Endodermal cell (in vitro differentiated cells): Measurements from ENCODE around the gene VENTX. TPM values are rescaled to one million over a fixed set of nuclear protein-coding genes. Genes with fewer than 3 reads are reported as not detected.

ENCODE experiments used
- DNase-seq: peaks from one replicate; pipeline ENCODE4 v3.0.0-alpha.2; 2017
- H3K27ac ChIP-seq: 2 replicates; pipeline ENCODE4 v1.5.1; 2013; ENCODE audit warnings: mild to moderate bottlenecking, low read depth, low read length, moderate library complexity
- H3K27me3 ChIP-seq: 2 replicates; pipeline ENCODE4 v1.6.1; 2013; ENCODE audit warnings: mild to moderate bottlenecking, low read length, moderate library complexity; ENCODE audit not compliant: insufficient read depth, control insufficient read depth, poor library complexity, severe bottlenecking
- H3K36me3 ChIP-seq: 2 replicates; pipeline ENCODE4 v1.7.0; 2013; ENCODE audit warnings: mild to moderate bottlenecking, low read length, moderate library complexity; ENCODE audit not compliant: control insufficient read depth, insufficient read depth
- H3K4me1 ChIP-seq: one replicate; pipeline ENCODE4 v1.7.0; 2013; ENCODE audit warnings: low read length; ENCODE audit not compliant: control insufficient read depth, insufficient read depth
- H3K4me3 ChIP-seq: 2 replicates; pipeline ENCODE4 v1.5.1; 2013; ENCODE audit warnings: mild to moderate bottlenecking, low read length, moderate library complexity
- H3K9ac ChIP-seq: 2 replicates; pipeline ENCODE4 v1.6.1; 2013; ENCODE audit warnings: mild to moderate bottlenecking, low read length, moderate library complexity; ENCODE audit not compliant: poor library complexity, severe bottlenecking; ENCODE audit errors: extremely low read depth
- H3K9me3 ChIP-seq: 2 replicates; pipeline ENCODE4 v1.6.1; 2013; ENCODE audit warnings: mild to moderate bottlenecking, low read length, moderate library complexity; ENCODE audit not compliant: control insufficient read depth
- H3K27ac Mint-ChIP-seq: 2 replicates; pipeline ENCODE4 v1.8.0; 2020; ENCODE audit warnings: mixed read lengths
- H3K27me3 Mint-ChIP-seq: 2 replicates; pipeline ENCODE4 v1.8.0; 2021; ENCODE audit warnings: mild to moderate bottlenecking, mixed read lengths; ENCODE audit not compliant: insufficient read depth
- H3K36me3 Mint-ChIP-seq: 2 replicates; pipeline ENCODE4 v1.8.0; 2020; ENCODE audit warnings: low read depth, mixed read lengths
- H3K4me1 Mint-ChIP-seq: 2 replicates; pipeline ENCODE4 v1.8.0; 2020; ENCODE audit warnings: mixed read lengths
- H3K4me3 Mint-ChIP-seq: 2 replicates; pipeline ENCODE4 v1.8.0; 2020; ENCODE audit warnings: mild to moderate bottlenecking, moderate library complexity, mixed read lengths
- H3K9me3 Mint-ChIP-seq: 2 replicates; pipeline ENCODE4 v1.8.0; 2020; ENCODE audit warnings: mild to moderate bottlenecking, mixed read lengths
- CTCF ChIP-seq: fragments of 200-600 bp; sonication (generic); conservative IDR thresholded peaks from 2 replicates; pipeline ENCODE4 v1.5.0; 2021; ENCODE audit warnings: antibody characterized with exemption, mild to moderate bottlenecking
- WGBS, 2 experiments: methylation state at CpG; one replicate each; pipeline versions ENCODE4 v1.1.5 to v1.1.7; 2013; ENCODE audit warnings: missing lambda C conversion rate in 2 of 2, mixed read lengths in 1 of 2; ENCODE audit not compliant: insufficient coverage in 1 of 2, insufficient read length in 1 of 2; 5-methylcytosine and 5-hydroxymethylcytosine counted together
- total RNA-seq, 2 donors: library from RNA; stranded (reverse); fragmentation: NEBNext Ultra II Directional in 1 of 2; extraction: Animal tissue kit (Norgen Biotek cat#: 25700) in 1 of 2; gene quantifications; 2 replicates in 1 of 2; 3 replicates in 1 of 2; pipeline ENCODE4 v1.2.1, GENCODE V29; 2021

The VENTX gene
- total RNA-seq, 2 donors from 2014 or later = 5.5 to 14.2 TPM

DNA sequence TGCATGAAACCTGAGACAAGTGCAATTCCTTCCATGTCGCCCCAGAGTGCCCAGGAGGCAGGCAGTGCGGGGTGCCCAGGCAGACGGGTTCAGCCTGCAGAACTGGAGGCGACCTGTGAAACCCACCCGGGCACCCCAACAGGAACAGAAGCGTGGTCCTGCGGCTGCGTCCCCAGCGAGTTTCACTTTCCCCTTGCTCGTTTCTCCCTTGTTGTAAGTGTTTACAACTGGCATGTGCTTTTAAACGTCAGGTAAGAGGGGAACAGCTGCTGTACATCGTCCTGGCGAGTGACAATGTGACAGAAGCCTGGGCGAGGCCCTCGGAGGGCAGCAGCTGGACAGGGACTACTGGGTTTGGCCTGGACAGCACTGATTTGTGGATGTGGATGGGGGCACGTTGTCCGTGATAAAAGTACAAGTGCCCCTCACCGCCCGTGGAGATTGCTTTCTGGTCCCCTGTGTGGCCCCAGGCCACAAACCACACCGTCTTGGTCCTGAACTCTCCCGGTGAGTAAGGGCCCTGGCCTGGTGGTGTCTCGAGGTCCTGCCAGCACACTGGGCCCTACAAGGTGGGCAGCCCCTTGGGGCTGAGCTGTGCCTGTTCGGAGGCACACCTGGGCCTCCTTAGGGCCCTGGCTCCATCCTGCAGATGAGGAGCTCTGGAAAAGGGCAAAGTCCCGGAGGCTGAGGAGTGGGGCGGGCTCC, 4.0 kb downstream of the VENTX start:
- Mint-ChIP-seq H3K9me3 (no peaks in the 10 kb centered on the region), H3K4me3 (no peak overlapping the region), H3K27me3 (peaks cover 9% of the 10 kb centered on the region), H3K4me1 (peaks cover 16% of the 10 kb centered on the region), H3K36me3 (peaks cover 14% of the 10 kb centered on the region), H3K27ac (no peak overlapping the region)
- H3K27me3 ChIP-seq = peaks cover 18% of the 10 kb centered on the region
- H3K36me3 ChIP-seq = no peaks in the 10 kb centered on the region
- no peaks in the 10 kb centered on the region for H3K4me1 ChIP-seq
- H3K4me3 ChIP-seq = no peak overlapping the region
- no peak overlapping the region for H3K27ac ChIP-seq
- no peak for DNase-seq
- TF ChIP-seq CTCF = no peak
- WGBS, 2 experiments = 92 to 94% methylated on average over 21 to 25 of the region's 25 CpGs
- H3K9me3 ChIP-seq = no peaks in the 10 kb centered on the region
- H3K9ac ChIP-seq = no peak overlapping the region

DNA sequence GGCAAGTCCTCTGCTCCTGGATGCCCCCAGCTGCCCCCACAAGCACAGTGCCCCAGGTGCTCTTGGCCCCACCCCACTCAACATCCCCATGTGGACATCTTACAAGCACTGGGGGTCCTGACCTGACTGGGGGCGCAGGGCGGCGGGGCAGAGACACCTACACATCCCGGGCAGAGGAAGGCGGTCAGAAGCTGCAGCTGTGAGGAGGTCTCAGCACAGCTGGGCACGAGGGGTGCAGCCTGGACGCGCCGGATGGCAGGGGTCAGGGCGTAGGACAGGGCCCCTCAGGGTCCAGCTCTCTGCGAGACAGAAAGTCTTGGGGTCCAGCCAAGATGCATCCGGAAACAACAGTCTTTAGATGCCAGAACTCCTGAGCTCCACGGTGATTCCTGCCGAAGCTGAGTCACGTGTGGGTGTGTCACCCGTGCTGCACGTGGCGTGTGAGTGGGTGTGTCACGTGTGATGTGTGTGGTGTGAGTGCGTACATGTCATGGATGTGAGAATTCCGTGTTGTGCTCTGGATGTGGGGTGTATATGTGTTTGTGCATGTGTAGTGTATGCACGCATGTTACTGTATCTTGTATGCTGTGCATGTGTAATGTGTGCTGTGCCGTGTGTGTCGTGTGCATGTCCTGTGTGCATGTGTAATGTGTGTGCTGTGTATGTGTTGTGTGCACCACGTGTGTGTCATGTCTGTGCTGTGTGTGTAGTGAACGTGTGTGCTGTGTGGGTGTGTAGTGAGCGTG, 5.1 kb downstream of the VENTX start:
- H3K4me1 ChIP-seq = no peaks in the 10 kb centered on the region
- DNase-seq = no peak
- no peak overlapping the region for H3K27ac Mint-ChIP-seq
- H3K36me3 Mint-ChIP-seq = peaks cover 14% of the 10 kb centered on the region
- H3K27ac ChIP-seq = no peak overlapping the region
- no peak for TF ChIP-seq CTCF
- H3K9ac ChIP-seq = no peak overlapping the region
- peaks cover 6% of the 10 kb centered on the region for H3K27me3 Mint-ChIP-seq
- no peaks in the 10 kb centered on the region for H3K9me3 ChIP-seq
- peaks cover 21% of the 10 kb centered on the region for H3K4me1 Mint-ChIP-seq
- no peak overlapping the region for H3K4me3 ChIP-seq
- H3K36me3 ChIP-seq = no peaks in the 10 kb centered on the region
- 94 to 96% methylated on average over 19 to 27 of the region's 27 CpGs for WGBS, 2 experiments
- no peak overlapping the region for H3K4me3 Mint-ChIP-seq
- H3K9me3 Mint-ChIP-seq = no peaks in the 10 kb centered on the region
- H3K27me3 ChIP-seq = peaks cover 9% of the 10 kb centered on the region

DNA sequence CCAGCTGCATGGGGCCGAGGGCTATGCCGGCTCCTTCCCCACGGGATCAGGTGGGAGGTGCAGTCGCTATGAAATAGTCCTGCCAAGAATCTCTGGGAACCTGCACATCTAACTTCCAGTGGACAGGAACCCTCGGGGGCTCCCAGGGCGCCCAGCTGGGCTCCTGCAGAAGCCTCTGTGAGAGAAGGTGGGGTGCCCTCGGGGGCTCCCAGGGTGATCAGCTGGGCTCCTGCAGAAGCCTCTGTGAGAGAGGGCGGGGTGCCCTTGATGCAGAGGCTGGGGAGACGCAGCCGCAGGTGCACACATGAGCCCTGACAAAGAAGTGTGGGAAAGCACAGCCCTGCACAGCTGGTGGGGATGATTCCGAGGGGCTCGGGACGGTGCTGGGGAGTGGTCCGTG, 5.9 kb downstream of the VENTX start:
- Histone ChIP-seq H3K4me3 (no peak overlapping the region), H3K27me3 (peaks cover 6% of the 10 kb centered on the region), H3K4me1 (no peaks in the 10 kb centered on the region), H3K9me3 (no peaks in the 10 kb centered on the region), H3K9ac (no peak overlapping the region), H3K36me3 (no peaks in the 10 kb centered on the region), H3K27ac (no peak overlapping the region)
- no peak overlapping the region for H3K27ac Mint-ChIP-seq
- no peak for TF ChIP-seq CTCF
- WGBS, 2 experiments = 89 to 92% methylated on average over 10 to 14 of the region's 14 CpGs
- no peaks in the 10 kb centered on the region for H3K9me3 Mint-ChIP-seq
- H3K4me3 Mint-ChIP-seq = no peak overlapping the region
- DNase-seq = no peak
- H3K36me3 Mint-ChIP-seq = peaks cover 14% of the 10 kb centered on the region
- peaks cover 6% of the 10 kb centered on the region for H3K27me3 Mint-ChIP-seq
- H3K4me1 Mint-ChIP-seq = peaks cover 19% of the 10 kb centered on the region
